ENCODE results near the gene H6PD.
A peak's percentile ranks its signal among the peaks of the same experiment; 100 is the strongest.

H6PD gene

GRCh38 chr1:9298282-9298681 is 63.7 kb downstream of the H6PD start:
- no peak for DNase-seq (ENCODE audit: low read depth)

DNA sequence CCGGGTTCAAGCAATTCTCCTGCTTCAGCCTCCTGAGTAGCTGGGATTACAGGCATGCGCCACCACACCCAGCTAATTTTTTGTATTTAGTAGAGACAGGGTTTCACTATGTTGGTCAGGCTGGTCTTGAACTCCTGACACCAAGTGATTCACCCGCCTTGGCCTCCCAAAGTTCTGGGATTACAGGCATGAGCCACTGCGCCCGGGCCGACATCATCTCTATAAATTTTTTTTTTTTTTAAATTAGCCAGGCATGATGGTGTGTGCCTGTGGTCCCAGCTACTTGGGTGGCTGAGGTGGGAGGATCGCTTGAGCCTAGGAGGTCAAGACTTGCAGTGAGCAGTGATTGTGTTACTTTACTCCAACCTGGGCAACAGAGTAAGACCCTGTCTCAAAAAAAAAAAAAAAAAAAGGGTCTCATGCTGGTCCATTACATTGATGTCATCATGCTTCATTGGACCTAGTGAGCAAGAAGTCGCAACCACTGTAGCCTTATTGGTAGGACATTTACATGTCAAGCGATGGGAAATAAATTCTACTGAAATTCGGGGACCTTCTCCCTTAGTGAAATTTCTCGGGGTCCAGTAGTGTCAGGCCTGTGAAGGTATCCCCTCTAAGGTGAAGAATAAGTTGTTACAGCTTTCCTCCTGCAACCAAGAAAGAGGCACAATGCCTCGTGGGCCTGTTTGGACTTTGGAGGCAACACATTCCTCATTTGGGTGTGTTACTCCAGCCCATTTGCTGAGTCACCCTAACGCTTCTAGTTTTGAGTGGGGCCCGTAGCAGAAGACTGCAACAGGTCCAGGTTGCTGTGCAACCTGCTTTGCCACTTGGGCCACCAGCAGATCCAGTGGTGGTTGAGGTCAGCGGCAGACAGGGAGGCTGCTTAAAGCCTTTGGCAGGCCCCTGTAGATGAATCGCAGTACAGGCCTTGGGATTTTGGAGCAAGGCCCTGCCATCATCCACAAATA is 65.3 kb downstream of the H6PD start:
- peak; percentile 76 for DNase-seq (ENCODE audit: low read depth)

GRCh38 chr1:9300573-9300972 is 66.0 kb downstream of the H6PD start:
- DNase-seq (ENCODE audit: low read depth): no peak

DNA sequence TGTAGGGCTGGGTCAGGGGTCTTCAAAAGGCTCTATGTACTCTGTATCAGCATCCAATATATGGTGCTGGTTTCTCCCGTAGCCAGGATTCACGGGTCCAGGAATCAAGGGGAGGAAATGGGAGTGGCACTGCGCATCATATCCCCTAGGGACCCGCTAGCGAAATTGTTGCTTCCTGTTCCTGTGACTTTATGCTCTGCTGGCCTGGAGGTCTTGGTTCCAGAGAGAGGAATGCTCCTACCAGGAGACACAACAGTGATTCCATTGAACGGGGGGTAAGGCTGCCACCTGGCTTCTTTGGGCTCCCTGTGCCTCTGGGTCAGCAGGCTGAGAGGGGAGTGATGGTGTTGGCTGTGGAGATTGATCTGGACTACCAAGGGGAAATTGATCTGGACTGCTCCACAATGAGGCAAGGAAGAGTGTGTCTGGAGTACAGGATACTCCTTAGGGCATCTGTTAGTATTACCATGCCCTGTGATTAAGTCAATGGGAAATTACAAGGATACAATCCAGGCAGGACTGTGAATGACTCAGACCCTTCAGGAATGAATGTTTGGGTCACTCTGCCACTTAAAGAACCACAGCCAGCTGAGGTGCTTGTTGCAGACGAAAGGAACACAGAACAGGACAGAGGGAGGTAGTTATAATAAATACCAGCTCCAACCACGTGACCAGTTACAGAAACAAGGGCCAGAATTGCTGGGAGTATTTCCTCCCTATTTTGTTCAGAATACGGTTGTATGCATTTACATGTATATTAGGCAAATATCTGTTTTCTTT is 68.4 kb downstream of the H6PD start:
- DNase-seq (ENCODE audit: low read depth): peak; percentile 98

GRCh38 chr1:9303916-9304315 is 69.3 kb downstream of the H6PD start:
- no peak for DNase-seq (ENCODE audit: low read depth)

GRCh38 chr1:9305216-9305615 is 70.6 kb downstream of the H6PD start:
- DNase-seq (ENCODE audit: low read depth): no peak

DNA sequence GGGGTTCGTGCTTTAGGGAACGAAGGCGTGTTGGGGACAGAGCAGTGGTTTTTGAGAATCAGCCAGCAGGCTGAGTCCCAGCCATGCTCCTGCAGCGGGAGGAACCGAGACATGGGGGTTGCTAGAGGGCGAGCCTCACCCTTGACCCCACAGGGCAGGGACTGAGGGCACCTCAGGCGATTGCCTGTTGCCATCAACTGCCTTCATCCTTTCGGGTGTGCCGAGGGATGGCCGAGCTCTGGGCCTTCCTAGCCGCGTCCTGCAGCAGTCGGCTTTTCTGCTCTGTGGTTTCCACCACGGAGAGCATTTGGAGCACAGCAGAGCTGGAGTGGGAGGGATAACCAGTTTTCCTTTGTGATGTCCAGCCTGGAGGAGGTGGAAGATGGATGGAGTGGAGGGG is 71.4 kb downstream of the H6PD start:
- no peak for DNase-seq (ENCODE audit: low read depth)

DNA sequence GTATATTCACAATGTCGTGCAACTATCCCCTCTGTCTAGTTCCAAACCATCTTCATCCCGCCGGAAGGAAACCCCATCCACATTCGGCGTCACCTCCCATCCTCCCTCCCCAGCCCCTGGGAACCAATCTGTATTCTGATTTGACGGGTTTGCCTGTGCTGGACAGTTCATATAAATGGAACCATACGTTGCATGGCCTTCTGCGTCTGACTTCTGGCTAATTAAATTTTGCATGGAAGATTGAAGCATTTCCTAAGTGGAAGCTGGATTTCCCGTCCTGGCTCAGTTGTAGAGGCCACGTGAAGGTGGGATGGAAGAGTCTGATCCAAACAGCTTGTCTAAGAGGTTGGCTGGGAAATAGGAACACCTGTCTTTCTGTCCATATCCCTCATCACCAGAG is 72.7 kb downstream of the H6PD start:
- no peak for DNase-seq (ENCODE audit: low read depth)

DNA sequence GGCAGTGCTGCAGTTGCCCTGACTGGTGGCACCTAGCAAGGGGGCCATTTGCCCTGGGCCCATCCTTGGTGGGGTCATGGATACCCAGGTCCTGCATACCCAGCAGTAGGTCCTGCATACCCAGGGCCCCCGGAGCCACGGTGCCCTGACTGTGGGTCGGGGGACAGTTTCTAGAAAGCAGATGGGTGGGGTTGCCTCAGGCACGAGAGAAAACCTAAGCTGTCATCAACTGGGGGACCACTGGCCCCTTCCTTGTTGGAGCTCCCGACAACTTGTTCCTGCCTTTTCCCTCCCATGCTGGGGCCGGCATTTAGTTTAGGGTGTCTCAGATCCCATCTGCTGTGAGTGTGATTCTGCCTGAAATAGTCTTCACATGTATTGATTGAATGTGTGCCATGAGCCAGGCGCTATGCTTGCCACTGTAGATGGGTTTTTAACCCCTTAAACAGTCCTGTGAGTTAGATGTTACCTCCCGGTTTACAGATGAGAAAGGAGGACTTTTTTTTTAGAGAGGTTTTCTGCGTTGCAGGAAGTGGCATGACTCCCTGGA is 73.7 kb downstream of the H6PD start:
- no peak for DNase-seq (ENCODE audit: low read depth)

GRCh38 chr1:9309080-9309479 is 74.5 kb downstream of the H6PD start:
- DNase-seq (ENCODE audit: low read depth): no peak

DNA sequence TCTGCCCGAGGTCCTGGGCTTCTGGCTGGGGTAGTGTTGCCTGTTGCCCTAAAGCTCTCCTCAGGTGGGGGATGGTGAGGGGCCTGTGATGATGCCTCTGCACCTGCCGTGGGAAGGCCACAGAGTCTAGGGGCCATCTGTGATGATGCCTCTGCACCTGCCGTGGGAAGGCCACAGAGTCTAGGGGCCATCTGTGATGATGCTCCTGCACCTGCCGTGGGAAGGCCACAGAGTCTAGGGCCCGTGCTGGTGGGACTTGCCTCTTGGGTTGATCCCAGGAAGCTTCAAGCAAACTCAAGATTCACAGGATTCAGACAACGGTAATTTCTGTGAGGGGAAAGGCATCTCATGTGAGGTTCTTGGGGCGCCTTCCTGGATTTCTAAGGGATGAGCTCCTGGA is 75.4 kb downstream of the H6PD start:
- no peak for DNase-seq (ENCODE audit: low read depth)

- DNase-seq (ENCODE audit: low read depth): no peak
Observed at GRCh38 chr1:9311029-9311428, 76.5 kb downstream of the H6PD start.

GRCh38 chr1:9311479-9311878 is 76.9 kb downstream of the H6PD start:
- DNase-seq (ENCODE audit: low read depth): no peak

- no peak for DNase-seq (ENCODE audit: low read depth)
Observed at GRCh38 chr1:9312168-9312720, 77.7 kb downstream of the H6PD start.

GRCh38 chr1:9313576-9313975 is 79.0 kb downstream of the H6PD start:
- no peak for DNase-seq (ENCODE audit: low read depth)

GRCh38 chr1:9314111-9314510 is 79.5 kb downstream of the H6PD start:
- no peak for DNase-seq (ENCODE audit: low read depth)

- DNase-seq (ENCODE audit: low read depth): no peak
Observed at GRCh38 chr1:9314711-9315379, 80.3 kb downstream of the H6PD start.

DNA sequence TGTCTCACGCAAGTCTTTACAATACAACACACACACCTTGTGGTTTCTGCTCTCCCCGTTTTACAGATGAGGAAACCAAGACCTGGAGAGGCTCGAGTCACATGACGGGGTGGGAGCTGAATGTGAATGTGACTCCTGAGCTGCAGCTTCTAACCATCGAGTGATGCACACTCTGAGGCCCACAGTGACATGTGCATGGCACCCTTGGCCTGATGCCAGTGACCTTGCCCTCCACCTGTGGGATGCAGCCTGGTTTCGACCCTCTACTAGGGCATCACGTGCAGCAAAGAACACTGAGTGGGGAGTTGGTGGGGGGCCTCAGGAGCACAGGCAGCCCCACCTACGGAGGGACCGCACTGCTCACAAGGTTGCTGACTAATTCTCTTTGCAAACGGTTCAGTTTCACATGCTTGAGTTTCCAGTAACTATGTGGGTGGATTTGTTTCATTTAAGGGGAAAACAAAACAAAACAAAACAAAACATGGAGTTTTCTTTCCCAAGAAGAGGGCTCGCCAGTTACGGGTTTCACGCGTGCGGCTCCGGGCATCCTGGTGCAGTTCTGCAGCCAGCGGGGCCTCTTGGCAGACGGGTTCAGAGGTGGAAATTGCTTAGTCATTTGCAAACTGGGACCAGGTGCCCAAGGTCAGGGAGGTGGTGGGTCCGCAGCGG is 81.0 kb downstream of the H6PD start:
- DNase-seq (ENCODE audit: low read depth): peak; percentile 45

- DNase-seq (ENCODE audit: low read depth): no peak
Observed at GRCh38 chr1:9316080-9316444, 81.5 kb downstream of the H6PD start.

GRCh38 chr1:9316512-9316911 is 81.9 kb downstream of the H6PD start:
- DNase-seq (ENCODE audit: low read depth): no peak

- DNase-seq (ENCODE audit: low read depth): no peak
Observed at GRCh38 chr1:9317072-9317471, 82.5 kb downstream of the H6PD start.

Measured in EH (cell line).